ENCODE measurements around the gene SPDYE3. TPM values are rescaled to one million over a fixed set of nuclear protein-coding genes. Genes with fewer than 3 reads are reported as not detected.
"Not testable (repeated sequence)": the region's sequence is repeated elsewhere in the genome, so short reads cannot be mapped to it uniquely, and the experiment has no call there.

Gene SPDYE3
- total RNA-seq, result not detected
- under 1 TPM in 1 of 3 donors, not detected in 2; 0.16 TPM for polyA plus RNA-seq
- long read RNA-seq, donor 1, partial matches to known transcripts, result 20 of 20 reads
- long read RNA-seq, donor 1, other reads (novel, unspliced or antisense), result 0 of 20 reads
- long read RNA-seq, donor 2, partial matches to known transcripts, result 18 of 18 reads
- long read RNA-seq, donor 2, other reads (novel, unspliced or antisense), result 0 of 18 reads
- long read RNA-seq, donor 3, partial matches to known transcripts, result 12 of 17 reads
- long read RNA-seq, donor 3, other reads (novel, unspliced or antisense), result 5 of 17 reads
- long read RNA-seq, donor 4, partial matches to known transcripts, result 0 of 1 reads
- long read RNA-seq, donor 4, other reads (novel, unspliced or antisense), result 1 of 1 reads
- long read RNA-seq, donor 5, partial matches to known transcripts, result 0 of 1 reads
- long read RNA-seq, donor 5, other reads (novel, unspliced or antisense), result 1 of 1 reads
- long read RNA-seq, donor 6, partial matches to known transcripts, result 0 of 1 reads
- long read RNA-seq, donor 6, other reads (novel, unspliced or antisense), result 1 of 1 reads
- long read RNA-seq, donor 7, partial matches to known transcripts, result 8 of 8 reads
- long read RNA-seq, donor 7, other reads (novel, unspliced or antisense), result 0 of 8 reads
- long read RNA-seq, donor 8, result 0 reads
- long read RNA-seq, donor 9, result 0 reads
- long read RNA-seq, donor 10, partial matches to known transcripts, result 6 of 6 reads
- long read RNA-seq, donor 10, other reads (novel, unspliced or antisense), result 0 of 6 reads

GRCh38 chr7:100307402-100307801, at the start of gene SPDYE3:
Gene SPDYE3, plus strand, starts transcription at chr7:100307702. Its CDS starts 184 bp downstream, at chr7:100307886.
- H3K27ac ChIP-seq; H3K27me3 ChIP-seq; H3K36me3 ChIP-seq (replicated peaks in 1 of 2); DNase-seq; H3K9me3 ChIP-seq (replicated peaks in 1 of 3); intact Hi-C loops (cut with DNase I); H3K4me1 ChIP-seq (replicated peaks in 1 of 2); H3K4me3 ChIP-seq: not testable (repeated sequence)
- WGBS, 4 donors, result 93 to 96% (median 94%) methylated on average over 6 to 7 of the region's 8 CpGs

GRCh38 chr7:100259984-100260383, 47.5 kb upstream of the SPDYE3 start:
- H3K4me1 ChIP-seq (replicated peaks in 1 of 2); intact Hi-C loops (cut with DNase I); H3K27me3 ChIP-seq; H3K27ac ChIP-seq; DNase-seq; H3K36me3 ChIP-seq (replicated peaks in 1 of 2); H3K9me3 ChIP-seq (replicated peaks in 1 of 3); H3K4me3 ChIP-seq: not testable (repeated sequence)
- WGBS, 4 donors, result 72 to 83% (median 75%) methylated on average over 5 to 8 of the region's 8 CpGs

DNA sequence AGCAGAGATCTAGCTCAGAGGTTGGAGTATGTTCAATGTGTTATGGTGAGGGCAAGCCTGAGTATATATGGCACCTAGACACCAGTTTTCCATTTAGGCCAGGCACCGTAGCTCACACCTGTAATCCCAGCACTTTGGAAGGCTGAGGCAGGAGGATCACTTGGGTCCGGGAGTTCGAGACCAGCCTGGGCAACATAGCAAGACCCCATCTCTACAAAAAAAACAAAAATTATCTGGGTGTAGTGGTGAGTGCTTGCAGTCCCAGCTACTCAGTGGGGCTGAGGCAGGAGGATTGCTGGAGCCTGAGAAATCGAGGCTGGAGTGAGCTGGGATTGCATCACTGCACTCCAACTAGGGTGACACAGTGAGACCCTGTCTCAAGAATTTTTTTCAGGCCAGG, 44.6 kb upstream of the SPDYE3 start:
- intact Hi-C loops (cut with DNase I); H3K9me3 ChIP-seq (replicated peaks in 1 of 3); H3K4me3 ChIP-seq; DNase-seq; H3K27ac ChIP-seq; H3K36me3 ChIP-seq (replicated peaks in 1 of 2); H3K27me3 ChIP-seq: not testable (repeated sequence)
- peaks cover 0 to 11% of the 10 kb centered on the region in 2 donors for H3K4me1 ChIP-seq (replicated peaks in 1 of 2)
- WGBS, 4 donors, result 92 to 97% (median 95%) methylated on average over 3 to 4 of the region's 4 CpGs

GRCh38 chr7:100264223-100264622, 43.3 kb upstream of the SPDYE3 start:
- Histone ChIP-seq H3K4me1 (replicated peaks in 1 of 2) (peaks cover 1 to 12% of the 10 kb centered on the region in 2 donors), H3K27ac (peak overlapping the region in 1 of 5 donors; percentile 52)
- H3K9me3 ChIP-seq (replicated peaks in 1 of 3); DNase-seq; H3K27me3 ChIP-seq; H3K36me3 ChIP-seq (replicated peaks in 1 of 2); intact Hi-C loops (cut with DNase I); H3K4me3 ChIP-seq: not testable (repeated sequence)
- WGBS, 4 donors, result 95 to 97% (median 96%) methylated on average over 4 of the region's 4 CpGs

DNA sequence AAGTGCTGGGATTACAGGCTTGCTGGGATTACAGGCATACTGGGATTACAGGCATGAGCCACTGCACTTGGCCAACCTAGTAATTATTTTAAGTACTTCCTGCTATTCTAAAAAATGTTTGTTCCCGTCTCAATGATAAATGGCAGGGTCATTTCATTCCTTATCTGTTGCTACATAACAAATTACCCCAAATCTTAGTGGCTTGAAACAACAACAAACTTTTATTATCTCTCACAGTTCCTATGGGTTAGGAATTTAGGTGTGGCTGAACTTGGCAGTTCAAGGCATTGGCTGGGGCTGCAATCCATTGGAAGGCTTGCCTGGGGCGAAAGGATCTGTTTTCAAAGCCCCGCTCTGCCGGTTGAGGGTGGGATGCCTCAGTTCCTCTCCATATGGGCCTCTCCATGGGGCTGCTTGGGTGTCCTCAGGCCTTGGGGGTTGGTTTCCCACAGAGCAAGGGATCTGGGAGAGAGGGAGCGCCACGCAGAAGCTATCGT, 42.8 kb upstream of the SPDYE3 start:
- H3K4me3 ChIP-seq; intact Hi-C loops (cut with DNase I); DNase-seq; H3K36me3 ChIP-seq (replicated peaks in 1 of 2); H3K9me3 ChIP-seq (replicated peaks in 1 of 3); H3K27me3 ChIP-seq: not testable (repeated sequence)
- Histone ChIP-seq H3K27ac (peak overlapping the region in 1 of 5 donors; percentile 65), H3K4me1 (replicated peaks in 1 of 2) (peaks cover 6 to 17% of the 10 kb centered on the region in 2 donors)
- 69 to 79% (median 70%) methylated on average over 4 to 7 of the region's 7 CpGs for WGBS, 4 donors

- intact Hi-C loops (cut with DNase I); H3K27me3 ChIP-seq; DNase-seq; H3K36me3 ChIP-seq (replicated peaks in 1 of 2); H3K4me3 ChIP-seq; H3K27ac ChIP-seq; H3K9me3 ChIP-seq (replicated peaks in 1 of 3): not testable (repeated sequence)
- 71 to 86% (median 80%) methylated on average over 5 of the region's 5 CpGs for WGBS, 4 donors
- peaks cover 11 to 21% of the 10 kb centered on the region in 2 donors for H3K4me1 ChIP-seq (replicated peaks in 1 of 2)
Measured at GRCh38 chr7:100265851-100266250, 41.7 kb upstream of the SPDYE3 start.

DNA sequence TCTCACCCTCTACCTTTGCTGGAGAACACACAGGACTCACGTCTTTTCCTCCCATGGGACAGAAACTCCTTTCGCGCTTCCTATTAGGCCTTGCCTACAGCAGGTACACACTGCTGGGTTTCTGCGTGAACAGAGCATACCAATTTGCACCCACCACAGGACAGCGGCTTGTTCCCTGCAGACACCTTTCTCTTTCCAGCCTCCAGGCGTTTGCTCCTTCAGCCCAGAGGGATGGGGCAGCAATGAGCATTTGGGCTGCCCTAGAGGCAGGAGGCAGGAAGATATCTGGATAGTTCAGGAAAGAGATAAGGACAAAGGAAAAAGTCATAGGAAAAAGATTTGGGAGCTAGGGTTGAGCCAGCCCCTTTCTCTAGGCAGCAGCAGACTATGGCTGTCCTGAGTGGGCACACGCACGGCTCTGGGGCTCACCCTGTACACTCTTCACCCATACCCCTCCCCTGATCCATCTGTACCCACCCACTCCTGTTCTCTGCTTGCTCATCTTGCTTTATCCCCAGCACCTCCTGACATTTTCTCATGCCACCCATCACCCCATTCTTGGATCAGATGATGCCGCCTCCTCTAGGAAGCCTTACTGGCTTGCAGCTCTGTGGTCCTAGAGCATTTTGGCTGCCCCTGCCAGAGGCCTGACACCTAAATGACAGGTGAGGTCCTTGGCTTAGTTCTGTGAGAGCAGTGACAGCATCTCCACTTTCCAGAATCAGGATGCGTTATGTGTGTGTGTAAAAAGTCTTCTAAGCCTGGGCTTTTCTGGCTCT, 40.7 kb upstream of the SPDYE3 start:
- H3K27me3 ChIP-seq, result no peaks in the 10 kb centered on the region
- intact Hi-C loops (cut with DNase I), result no loop called here
- no peak overlapping the region for H3K27ac ChIP-seq
- TF ChIP-seq CTCF (IDR thresholded peaks at IDR 0.05) (no peak), POLR2A (IDR thresholded peaks at IDR 0.05) (no peak)
- H3K9me3 ChIP-seq (replicated peaks in 1 of 3), result no peaks in the 10 kb centered on the region
- no peak for DNase-seq
- WGBS, 4 donors, result 90 to 96% (median 92%) methylated on average over 9 to 10 of the region's 10 CpGs
- H3K36me3 ChIP-seq (replicated peaks in 1 of 2), result no peaks in the 10 kb centered on the region
- no peak overlapping the region for H3K4me3 ChIP-seq
- H3K4me1 ChIP-seq (replicated peaks in 1 of 2), result peaks cover 11 to 21% of the 10 kb centered on the region in 2 donors
